Measurements from ENCODE around the gene PTPRA.

- TF ChIP-seq POLR2A (IDR thresholded peaks at IDR 0.05; ENCODE audit: low read depth, low read length) (no peak), TAF1 (IDR thresholded peaks at IDR 0.05; ENCODE audit: borderline replicate concordance, low read depth, low read length) (no peak), POLR2AphosphoS5 (IDR thresholded peaks at IDR 0.05; ENCODE audit: low read depth, low read length) (no peak)
These were observed 173.6 kb downstream of the PTPRA start for GRCh38 chr20:3046677-3047462.

Data from GM12892 (cell line).